OCI-LY7 (cell line): ENCODE data around the gene DDIT4L.

Source experiments
- CTCF ChIP-seq: fragments of 200-600 bp; sonication (generic); conservative IDR thresholded peaks from 2 replicates; pipeline ENCODE4 v1.5.1; 2014; ENCODE audit warnings: mild to moderate bottlenecking, antibody characterized with exemption, low read length, moderate library complexity, mixed read lengths
- EZH2phosphoT487 ChIP-seq: fragments of 200-600 bp; sonication (generic); IDR thresholded peaks from 2 replicates; pipeline ENCODE4 v1.6.1; 2018; ENCODE audit warnings: low read depth, borderline replicate concordance, mild to moderate bottlenecking, mixed run types, antibody characterized with exemption, low read length, moderate library complexity, mixed read lengths

GRCh38 chr4:100208459-100208858 lies 18.2 kb upstream of the DDIT4L start:
- no peak for TF ChIP-seq CTCF
- TF ChIP-seq EZH2phosphoT487: no peak
